Lower leg skin (tissue), 4 donors: ENCODE results near the gene POLD1. TPM values are rescaled to one million over a fixed set of nuclear protein-coding genes. Genes with fewer than 3 reads are reported as not detected.

Source experiments
- DNase-seq, 2 donors: peaks; one replicate each; pipeline ENCODE4 v3.0.0-alpha.2; 2019; ENCODE audit warnings: low spot score in 2 of 2
- H3K4me3 ChIP-seq: fragments of 200-600 bp; sonication (generic); 2 replicates; pipeline ENCODE4 v1.5.1; 2017; ENCODE audit warnings: mild to moderate bottlenecking, low read depth; ENCODE audit not compliant: poor library complexity, severe bottlenecking
- POLR2A ChIP-seq, 2 donors: fragments of 450-650 bp; IDR thresholded peaks; one replicate each; pipeline ENCODE4 v1.6.1; 2016 to 2017; ENCODE audit warnings: antibody characterized with exemption in 2 of 2, mild to moderate bottlenecking in 1 of 2, moderate library complexity in 1 of 2
- WGBS, 2 donors: methylation state at CpG; one replicate each; pipeline ENCODE4 v1.1.5; 2018; 5-methylcytosine and 5-hydroxymethylcytosine counted together
- intact Hi-C: fragments of 100-400 bp; cut with DNase I; formaldehyde crosslinking; loops from one replicate; pipeline ENCODE4 v1.15.0; 2023; ENCODE audit warnings: low total_unique reads
- total RNA-seq, 4 donors: library from RNA; depleted of rRNA; stranded (reverse); fragments of >200 nt; gene quantifications; one replicate each; pipeline ENCODE4 v1.1.0, GENCODE V29; 2016
- TF ChIP-seq, protein P1 (sequence below), 3 donors: fragments of 450-650 bp; IDR thresholded peaks; one replicate each; pipeline ENCODE4 v1.5.1; 2016; ENCODE audit warnings: antibody characterized with exemption in 3 of 3, mild to moderate bottlenecking in 3 of 3, moderate library complexity in 2 of 3

POLD1 gene
- total RNA-seq, 4 donors from 2014 or later: 16.8 to 26.6 (median 20.0) TPM

DNA sequence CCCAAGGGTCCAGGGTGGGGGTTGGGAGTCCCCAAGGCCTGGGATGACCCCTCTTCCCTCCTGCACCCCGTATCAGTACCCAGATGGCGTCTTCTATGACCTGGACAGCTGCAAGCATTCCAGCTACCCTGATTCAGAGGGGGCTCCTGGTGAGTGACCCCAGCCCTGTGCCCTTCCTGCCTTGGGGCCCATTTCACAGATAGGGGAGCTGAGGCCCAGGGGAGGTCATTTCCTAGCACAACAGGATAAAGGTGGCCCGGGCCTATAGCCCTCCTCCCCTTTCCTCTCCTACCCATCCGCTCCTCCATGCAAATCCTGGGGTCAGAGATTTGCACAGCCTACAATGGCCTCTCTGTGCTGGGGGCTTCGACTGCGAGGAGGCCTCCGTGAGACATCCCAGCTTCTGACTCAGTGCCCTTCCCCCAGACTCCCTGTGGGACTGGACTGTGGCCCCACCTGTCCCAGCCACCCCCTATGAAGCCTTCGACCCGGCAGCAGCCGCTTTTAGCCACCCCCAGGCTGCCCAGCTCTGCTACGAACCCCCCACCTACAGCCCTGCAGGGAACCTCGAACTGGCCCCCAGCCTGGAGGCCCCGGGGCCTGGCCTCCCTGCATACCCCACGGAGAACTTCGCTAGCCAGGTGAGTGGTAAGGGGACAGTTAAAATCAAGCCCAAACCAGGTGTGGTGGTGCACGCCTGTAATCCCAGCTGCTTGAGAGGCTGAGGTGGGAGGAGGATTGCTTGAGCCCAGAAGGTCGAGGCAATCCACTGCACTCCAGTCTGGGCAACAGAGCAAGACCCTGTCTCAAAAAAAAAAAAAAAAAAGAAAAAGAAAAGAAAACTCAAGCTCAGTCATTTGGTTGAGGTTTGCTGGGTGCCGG is 38.5 kb downstream of the POLD1 start:
- 80 to 84% methylated on average over 15 to 18 of the region's 18 CpGs for WGBS, 2 donors
- TF ChIP-seq, protein P1, sequence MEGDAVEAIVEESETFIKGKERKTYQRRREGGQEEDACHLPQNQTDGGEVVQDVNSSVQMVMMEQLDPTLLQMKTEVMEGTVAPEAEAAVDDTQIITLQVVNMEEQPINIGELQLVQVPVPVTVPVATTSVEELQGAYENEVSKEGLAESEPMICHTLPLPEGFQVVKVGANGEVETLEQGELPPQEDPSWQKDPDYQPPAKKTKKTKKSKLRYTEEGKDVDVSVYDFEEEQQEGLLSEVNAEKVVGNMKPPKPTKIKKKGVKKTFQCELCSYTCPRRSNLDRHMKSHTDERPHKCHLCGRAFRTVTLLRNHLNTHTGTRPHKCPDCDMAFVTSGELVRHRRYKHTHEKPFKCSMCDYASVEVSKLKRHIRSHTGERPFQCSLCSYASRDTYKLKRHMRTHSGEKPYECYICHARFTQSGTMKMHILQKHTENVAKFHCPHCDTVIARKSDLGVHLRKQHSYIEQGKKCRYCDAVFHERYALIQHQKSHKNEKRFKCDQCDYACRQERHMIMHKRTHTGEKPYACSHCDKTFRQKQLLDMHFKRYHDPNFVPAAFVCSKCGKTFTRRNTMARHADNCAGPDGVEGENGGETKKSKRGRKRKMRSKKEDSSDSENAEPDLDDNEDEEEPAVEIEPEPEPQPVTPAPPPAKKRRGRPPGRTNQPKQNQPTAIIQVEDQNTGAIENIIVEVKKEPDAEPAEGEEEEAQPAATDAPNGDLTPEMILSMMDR (IDR thresholded peaks at IDR 0.05): no peak
- TF ChIP-seq POLR2A (IDR thresholded peaks at IDR 0.05): no peak
- intact Hi-C loops: no loop called here
- no peak for DNase-seq
- H3K4me3 ChIP-seq: no peak overlapping the region

DNA sequence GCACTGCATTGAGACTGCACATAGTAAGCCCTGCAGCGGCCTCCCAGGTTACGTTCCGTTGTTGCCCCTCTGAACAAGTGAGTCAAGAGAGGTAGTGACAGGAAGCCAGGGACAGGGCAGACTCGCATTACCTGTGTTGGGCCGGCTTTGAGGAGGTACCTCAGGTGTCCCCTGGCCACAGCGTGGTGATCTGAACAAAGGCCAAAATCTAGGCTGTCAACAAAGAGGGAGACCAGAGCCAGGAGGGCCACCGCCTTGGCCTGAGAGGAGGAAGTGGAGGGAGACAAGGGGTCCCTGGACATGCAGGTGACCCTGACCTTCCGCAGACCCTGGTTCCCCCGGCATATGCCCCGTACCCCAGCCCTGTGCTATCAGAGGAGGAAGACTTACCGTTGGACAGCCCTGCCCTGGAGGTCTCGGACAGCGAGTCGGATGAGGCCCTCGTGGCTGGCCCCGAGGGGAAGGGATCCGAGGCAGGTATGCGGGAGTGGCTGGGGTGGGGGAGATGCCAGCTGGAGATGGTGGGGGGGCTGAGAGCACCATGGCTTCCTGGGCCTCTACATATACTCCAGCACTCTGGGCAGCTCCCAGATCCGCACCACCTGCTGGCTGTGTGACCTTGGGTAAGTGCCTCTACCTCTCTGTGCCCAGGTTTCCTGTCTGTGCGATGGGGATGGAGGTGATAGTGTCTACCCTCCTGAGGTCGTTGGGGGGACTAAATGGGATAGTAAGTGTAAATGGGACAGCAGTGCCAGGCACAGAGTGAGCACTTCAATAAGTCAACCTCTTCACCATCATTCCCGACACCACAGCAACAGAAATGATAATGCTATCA is 39.3 kb downstream of the POLD1 start:
- no peak for DNase-seq
- WGBS, 2 donors: 78 to 79% methylated on average over 16 to 22 of the region's 22 CpGs
- intact Hi-C loops: no loop called here
- H3K4me3 ChIP-seq: no peak overlapping the region
- no peak for TF ChIP-seq POLR2A (IDR thresholded peaks at IDR 0.05)
- TF ChIP-seq, protein P1 (IDR thresholded peaks at IDR 0.05): no peak

DNA sequence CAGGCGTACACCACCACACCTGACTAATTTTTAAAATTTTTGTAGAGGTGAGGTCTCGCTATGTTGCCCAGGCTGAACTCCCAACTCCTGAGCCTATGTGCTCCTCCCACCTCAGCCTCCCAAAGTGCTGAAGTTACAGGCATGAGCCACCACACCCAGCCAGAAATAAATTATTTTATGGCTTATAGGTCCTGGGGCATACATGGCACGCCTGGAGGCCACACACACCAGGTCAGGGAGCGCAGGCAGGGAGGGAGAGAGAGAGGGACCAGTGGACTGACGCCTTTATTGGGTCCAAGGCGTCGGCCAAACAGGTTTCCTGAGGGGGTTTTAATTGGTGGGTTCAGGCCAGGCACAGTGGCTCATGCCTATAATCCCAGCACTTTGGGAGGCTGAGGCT is 41.4 kb downstream of the POLD1 start:
- no peak overlapping the region for H3K4me3 ChIP-seq
- no peak for DNase-seq
- WGBS, 2 donors: 76% methylated on average over 7 of the region's 7 CpGs
- intact Hi-C loops: no loop called here
- TF ChIP-seq, protein P1 (IDR thresholded peaks at IDR 0.05): no peak
- no peak for TF ChIP-seq POLR2A (IDR thresholded peaks at IDR 0.05)

DNA sequence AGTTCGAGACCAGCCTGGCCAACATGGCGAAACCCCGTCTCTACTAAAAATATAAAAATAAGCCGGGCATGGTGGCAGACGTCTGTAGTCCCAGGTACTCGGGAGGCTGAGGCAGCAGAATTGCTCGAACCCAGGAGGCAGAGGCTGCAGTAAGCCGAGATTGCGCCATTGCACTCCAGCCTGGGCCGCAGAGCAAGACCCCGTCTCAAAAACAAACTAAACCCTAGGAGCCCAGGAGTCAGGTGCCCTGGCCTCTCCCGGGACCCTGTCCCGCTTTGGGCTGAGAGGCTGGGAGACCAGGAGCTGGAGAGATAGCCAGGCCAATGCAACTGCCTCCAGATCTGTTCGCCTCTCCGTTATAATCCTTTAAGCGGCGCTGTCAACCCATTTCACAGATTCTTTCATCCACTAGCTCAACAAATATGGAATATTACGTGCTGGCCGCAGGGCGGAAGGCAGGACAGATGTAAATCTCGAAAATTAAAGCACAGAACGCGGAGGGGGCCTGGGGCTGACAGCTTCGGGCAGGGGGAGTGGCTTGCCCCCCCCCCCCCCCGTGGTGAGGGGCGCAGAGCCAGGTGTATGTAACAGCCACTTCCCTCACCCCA is 43.3 kb downstream of the POLD1 start:
- intact Hi-C loops: no loop called here
- DNase-seq: no peak
- H3K4me3 ChIP-seq: no peak overlapping the region
- WGBS, 2 donors: 76 to 80% methylated on average over 26 of the region's 26 CpGs
- TF ChIP-seq, protein P1 (IDR thresholded peaks at IDR 0.05): no peak
- TF ChIP-seq POLR2A (IDR thresholded peaks at IDR 0.05): no peak

DNA sequence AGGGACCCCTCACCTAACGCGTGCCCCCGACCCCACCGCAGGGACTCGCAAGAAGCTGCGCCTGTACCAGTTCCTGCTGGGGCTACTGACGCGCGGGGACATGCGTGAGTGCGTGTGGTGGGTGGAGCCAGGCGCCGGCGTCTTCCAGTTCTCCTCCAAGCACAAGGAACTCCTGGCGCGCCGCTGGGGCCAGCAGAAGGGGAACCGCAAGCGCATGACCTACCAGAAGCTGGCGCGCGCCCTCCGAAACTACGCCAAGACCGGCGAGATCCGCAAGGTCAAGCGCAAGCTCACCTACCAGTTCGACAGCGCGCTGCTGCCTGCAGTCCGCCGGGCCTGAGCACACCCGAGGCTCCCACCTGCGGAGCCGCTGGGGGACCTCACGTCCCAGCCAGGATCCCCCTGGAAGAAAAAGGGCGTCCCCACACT is 43.9 kb downstream of the POLD1 start:
- TF ChIP-seq, protein P1 (IDR thresholded peaks at IDR 0.05): no peak
- TF ChIP-seq POLR2A (IDR thresholded peaks at IDR 0.05): no peak
- no peak overlapping the region for H3K4me3 ChIP-seq
- DNase-seq: peak; percentile 84 to 97
- WGBS, 2 donors: 6 to 7% methylated on average over 10 to 22 of the region's 38 CpGs
- intact Hi-C loops: no loop called here
